Measurements from ENCODE around the gene CRPPA.

Gene CRPPA

DNA sequence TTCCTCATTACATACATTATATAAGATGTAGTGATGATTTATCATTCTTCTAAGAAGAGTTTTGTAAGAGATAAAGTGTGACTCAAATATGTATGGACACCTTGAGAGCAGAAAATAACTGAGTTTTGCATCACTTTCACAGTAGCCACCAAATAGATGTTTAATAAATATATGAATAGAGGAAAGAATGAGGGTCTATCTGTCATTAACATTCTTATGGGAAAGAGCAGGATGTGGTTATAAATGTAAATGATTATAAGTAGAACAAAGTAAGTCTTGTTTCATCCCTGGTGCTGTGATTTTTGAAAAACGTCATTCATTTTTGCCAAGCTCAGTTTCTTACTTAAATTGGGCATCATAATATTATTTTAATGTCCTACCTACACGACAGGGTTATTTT, 15.0 kb upstream of the CRPPA start:
- WGBS (ENCODE audit: insufficient coverage) = no CpG with 5 or more reads among the region's 2 CpGs
- POLR2A ChIA-PET = no interaction called here
- no peaks in the 10 kb centered on the region for H3K9me3 ChIP-seq (ENCODE audit: control extremely low read depth in 1 of 5, control insufficient read depth in 4 of 5, insufficient read depth in 2 of 5, low read depth in 1 of 5, low read length in 4 of 5)
- H3K36me3 ChIP-seq (ENCODE audit: control insufficient read depth in 4 of 4, insufficient read depth in 4 of 4, low read length in 3 of 4) = no peaks in the 10 kb centered on the region
- no peak overlapping the region for H3K4me3 ChIP-seq (ENCODE audit: control insufficient read depth in 1 of 7, extremely low read depth in 1 of 7, insufficient read depth in 4 of 7, low read depth in 2 of 7, low read length in 6 of 7)
- H3K4me1 ChIP-seq (ENCODE audit: control extremely low read depth in 1 of 4, control insufficient read depth in 4 of 4, insufficient read depth in 4 of 4, low read length in 3 of 4) = no peaks in the 10 kb centered on the region
- H3K27ac ChIP-seq (ENCODE audit: insufficient read depth in 1 of 2, low read depth in 1 of 2, low read length in 2 of 2, poor library complexity in 1 of 2, severe bottlenecking in 2 of 2) = no peak overlapping the region
- no peaks in the 10 kb centered on the region for H3K27me3 ChIP-seq (replicated peaks in 2 of 5; ENCODE audit: control insufficient read depth in 4 of 5, insufficient read depth in 5 of 5, low read length in 4 of 5)
- CTCF ChIA-PET = interaction anchor here (0.6 to 1.1 kb wide), 2 partner anchors 29 to 125 kb away, joined by 3 to 4 read pairs; partner anchors contain the start of gene SOSTDC1
- DNase-seq = no peak

DNA sequence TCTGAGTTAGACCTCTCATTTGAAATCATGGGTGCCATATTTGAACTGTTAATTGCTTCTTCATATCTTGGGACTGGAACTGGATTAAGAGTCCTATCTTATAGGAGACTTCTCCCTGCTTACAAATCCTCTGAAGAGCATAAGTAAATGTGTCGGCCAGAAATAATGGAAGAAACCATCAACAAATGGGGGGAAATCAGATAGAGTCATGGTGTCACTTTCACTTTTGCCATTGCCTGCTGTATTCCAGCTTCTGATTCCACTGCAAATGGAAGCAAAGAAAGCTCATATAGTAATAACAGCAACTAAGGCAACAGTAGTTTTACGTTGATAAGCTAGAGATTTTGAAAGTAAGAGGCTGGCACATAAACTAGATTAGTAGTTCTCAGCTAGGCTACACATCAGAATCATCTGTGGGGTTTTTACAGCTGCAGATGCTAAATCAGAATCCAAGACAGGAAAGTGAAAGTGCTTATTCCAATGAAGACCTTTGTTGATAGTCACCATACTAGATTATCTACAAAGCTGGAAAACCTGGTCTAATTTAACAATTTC, 12.3 kb upstream of the CRPPA start:
- ChIA-PET CTCF (interaction anchor here (1.2 to 5.9 kb wide), 5 partner anchors 12 to 1214 kb away, joined by 3 to 53 read pairs (median 18); partner anchors contain the start of gene CRPPA), POLR2A (no interaction called here)
- H3K9me3 ChIP-seq (ENCODE audit: control extremely low read depth in 1 of 5, control insufficient read depth in 4 of 5, insufficient read depth in 2 of 5, low read depth in 1 of 5, low read length in 4 of 5) = no peaks in the 10 kb centered on the region
- 100% methylated on average over 1 of the region's 2 CpGs for WGBS (ENCODE audit: insufficient coverage)
- no peak overlapping the region for H3K27ac ChIP-seq (ENCODE audit: insufficient read depth in 1 of 2, low read depth in 1 of 2, low read length in 2 of 2, poor library complexity in 1 of 2, severe bottlenecking in 2 of 2)
- no peak for DNase-seq
- no peak overlapping the region for H3K4me3 ChIP-seq (ENCODE audit: control insufficient read depth in 1 of 7, extremely low read depth in 1 of 7, insufficient read depth in 4 of 7, low read depth in 2 of 7, low read length in 6 of 7)
- no peaks in the 10 kb centered on the region for H3K36me3 ChIP-seq (ENCODE audit: control insufficient read depth in 4 of 4, insufficient read depth in 4 of 4, low read length in 3 of 4)
- H3K27me3 ChIP-seq (replicated peaks in 2 of 5; ENCODE audit: control insufficient read depth in 4 of 5, insufficient read depth in 5 of 5, low read length in 4 of 5) = no peaks in the 10 kb centered on the region
- H3K4me1 ChIP-seq (ENCODE audit: control extremely low read depth in 1 of 4, control insufficient read depth in 4 of 4, insufficient read depth in 4 of 4, low read length in 3 of 4) = peaks cover 0 to 6% (median 1%) of the 10 kb centered on the region in 4 experiments

DNA sequence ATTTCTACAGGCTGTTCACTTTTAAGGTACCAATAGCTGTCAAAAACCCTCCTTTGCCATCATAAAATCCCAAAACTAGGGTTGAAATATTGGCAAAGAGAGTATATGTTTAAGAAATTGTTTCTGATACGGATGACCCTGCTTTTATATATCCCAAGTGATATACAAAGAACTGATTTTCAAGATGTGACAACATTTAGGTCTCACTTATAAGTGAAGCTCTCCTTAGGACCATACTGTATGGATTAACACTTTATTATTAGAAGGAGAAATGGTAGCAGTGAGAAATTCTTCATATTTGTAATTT, 11.0 kb upstream of the CRPPA start:
- Histone ChIP-seq H3K27me3 (replicated peaks in 2 of 5; ENCODE audit: control insufficient read depth in 4 of 5, insufficient read depth in 5 of 5, low read length in 4 of 5) (no peaks in the 10 kb centered on the region), H3K4me3 (ENCODE audit: control insufficient read depth in 1 of 7, extremely low read depth in 1 of 7, insufficient read depth in 4 of 7, low read depth in 2 of 7, low read length in 6 of 7) (no peak overlapping the region), H3K27ac (ENCODE audit: insufficient read depth in 1 of 2, low read depth in 1 of 2, low read length in 2 of 2, poor library complexity in 1 of 2, severe bottlenecking in 2 of 2) (no peak overlapping the region), H3K9me3 (ENCODE audit: control extremely low read depth in 1 of 5, control insufficient read depth in 4 of 5, insufficient read depth in 2 of 5, low read depth in 1 of 5, low read length in 4 of 5) (no peaks in the 10 kb centered on the region), H3K4me1 (ENCODE audit: control extremely low read depth in 1 of 4, control insufficient read depth in 4 of 4, insufficient read depth in 4 of 4, low read length in 3 of 4) (peaks cover 0 to 10% (median 1%) of the 10 kb centered on the region in 4 experiments), H3K36me3 (ENCODE audit: control insufficient read depth in 4 of 4, insufficient read depth in 4 of 4, low read length in 3 of 4) (no peaks in the 10 kb centered on the region)
- POLR2A ChIA-PET = no interaction called here
- no peak for DNase-seq
- CTCF ChIA-PET = interaction anchor here (1.0 to 5.9 kb wide), 11 partner anchors 9 to 1213 kb away, joined by 3 to 53 read pairs (median 5); partner anchors contain the start of gene CRPPA
- WGBS (ENCODE audit: insufficient coverage) = no CpG with 5 or more reads among the region's 1 CpG

DNA sequence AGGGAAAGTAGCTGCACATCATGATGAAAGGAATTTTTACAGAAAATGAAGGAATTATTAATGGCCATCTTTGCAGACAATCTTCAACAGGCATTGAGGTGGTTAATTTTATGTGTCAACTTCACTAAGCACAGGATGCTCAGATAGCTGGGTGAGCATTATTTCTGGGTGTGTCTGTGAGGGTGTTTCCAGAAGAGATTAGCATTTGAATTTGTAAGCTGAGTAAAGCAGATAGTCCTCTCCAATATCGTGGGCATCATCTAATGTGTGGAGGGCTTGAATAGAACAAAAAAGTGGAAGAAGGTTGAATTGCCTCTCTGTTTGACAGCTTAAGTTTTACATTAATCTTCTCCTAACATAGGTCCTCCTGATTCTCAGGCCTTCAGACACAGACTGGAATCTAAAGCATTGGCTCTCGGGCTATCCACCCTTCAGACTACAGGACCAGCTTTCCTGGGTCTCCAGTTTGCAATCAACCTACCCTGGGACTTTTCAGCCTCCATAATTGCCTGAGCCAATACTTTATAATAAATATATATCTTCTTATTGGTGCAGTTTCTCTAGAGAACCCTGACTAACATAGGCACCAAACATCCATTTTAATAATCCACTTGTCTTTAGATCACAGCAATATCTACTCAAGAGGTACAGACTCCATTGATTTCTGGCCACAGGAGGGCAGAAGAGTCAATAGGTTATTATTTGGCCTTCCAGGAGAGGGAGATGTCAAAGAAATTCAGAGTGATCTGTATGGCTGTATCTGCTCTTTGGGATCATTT, 10.5 kb upstream of the CRPPA start:
- CTCF ChIA-PET = interaction anchor here (0.7 to 5.9 kb wide), 17 partner anchors 8 to 353 kb away, joined by 3 to 53 read pairs (median 4); partner anchors contain the start of gene CRPPA
- Histone ChIP-seq H3K4me1 (ENCODE audit: control extremely low read depth in 1 of 4, control insufficient read depth in 4 of 4, insufficient read depth in 4 of 4, low read length in 3 of 4) (peaks cover 0 to 10% (median 1%) of the 10 kb centered on the region in 4 experiments), H3K27me3 (replicated peaks in 2 of 5; ENCODE audit: control insufficient read depth in 4 of 5, insufficient read depth in 5 of 5, low read length in 4 of 5) (no peaks in the 10 kb centered on the region), H3K27ac (ENCODE audit: insufficient read depth in 1 of 2, low read depth in 1 of 2, low read length in 2 of 2, poor library complexity in 1 of 2, severe bottlenecking in 2 of 2) (no peak overlapping the region), H3K9me3 (ENCODE audit: control extremely low read depth in 1 of 5, control insufficient read depth in 4 of 5, insufficient read depth in 2 of 5, low read depth in 1 of 5, low read length in 4 of 5) (no peaks in the 10 kb centered on the region), H3K4me3 (ENCODE audit: control insufficient read depth in 1 of 7, extremely low read depth in 1 of 7, insufficient read depth in 4 of 7, low read depth in 2 of 7, low read length in 6 of 7) (no peak overlapping the region), H3K36me3 (ENCODE audit: control insufficient read depth in 4 of 4, insufficient read depth in 4 of 4, low read length in 3 of 4) (no peaks in the 10 kb centered on the region)
- no CpG with 5 or more reads among the region's 2 CpGs for WGBS (ENCODE audit: insufficient coverage)
- POLR2A ChIA-PET = no interaction called here
- peak; percentile 50 to 70 (median 65) for DNase-seq

DNA sequence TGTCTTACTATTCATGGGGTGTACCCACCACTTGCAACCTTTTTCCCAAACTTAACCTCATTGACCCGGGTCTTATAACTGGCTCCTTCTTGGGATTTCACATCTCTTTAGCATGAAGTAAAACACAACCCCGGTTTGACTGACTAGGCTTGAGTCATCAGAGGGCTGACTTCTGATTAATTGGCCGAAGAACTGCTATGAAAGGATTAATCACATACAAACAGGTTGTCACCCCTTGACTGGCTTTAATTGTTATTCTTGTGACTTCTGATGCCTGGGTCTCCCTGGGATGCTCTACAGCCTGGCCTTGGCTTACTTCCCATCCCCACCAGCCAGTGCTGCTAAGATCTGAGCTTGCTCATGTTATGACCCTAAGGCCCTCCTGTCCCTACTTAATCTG, 8.8 kb upstream of the CRPPA start:
- H3K4me3 ChIP-seq (ENCODE audit: control insufficient read depth in 1 of 7, extremely low read depth in 1 of 7, insufficient read depth in 4 of 7, low read depth in 2 of 7, low read length in 6 of 7) = no peak overlapping the region
- ChIA-PET POLR2A (no interaction called here), CTCF (interaction anchor here (1.1 to 5.9 kb wide), 3 partner anchors 9 to 135 kb away, joined by 3 to 53 read pairs (median 21); partner anchors contain the start of gene CRPPA)
- no peaks in the 10 kb centered on the region for H3K36me3 ChIP-seq (ENCODE audit: control insufficient read depth in 4 of 4, insufficient read depth in 4 of 4, low read length in 3 of 4)
- no peak for DNase-seq
- H3K9me3 ChIP-seq (ENCODE audit: control extremely low read depth in 1 of 5, control insufficient read depth in 4 of 5, insufficient read depth in 2 of 5, low read depth in 1 of 5, low read length in 4 of 5) = no peaks in the 10 kb centered on the region
- no peaks in the 10 kb centered on the region for H3K27me3 ChIP-seq (replicated peaks in 2 of 5; ENCODE audit: control insufficient read depth in 4 of 5, insufficient read depth in 5 of 5, low read length in 4 of 5)
- peaks cover 0 to 10% (median 1%) of the 10 kb centered on the region in 4 experiments for H3K4me1 ChIP-seq (ENCODE audit: control extremely low read depth in 1 of 4, control insufficient read depth in 4 of 4, insufficient read depth in 4 of 4, low read length in 3 of 4)
- no peak overlapping the region for H3K27ac ChIP-seq (ENCODE audit: insufficient read depth in 1 of 2, low read depth in 1 of 2, low read length in 2 of 2, poor library complexity in 1 of 2, severe bottlenecking in 2 of 2)
- WGBS (ENCODE audit: insufficient coverage) = 100% methylated on average over 3 of the region's 3 CpGs

DNA sequence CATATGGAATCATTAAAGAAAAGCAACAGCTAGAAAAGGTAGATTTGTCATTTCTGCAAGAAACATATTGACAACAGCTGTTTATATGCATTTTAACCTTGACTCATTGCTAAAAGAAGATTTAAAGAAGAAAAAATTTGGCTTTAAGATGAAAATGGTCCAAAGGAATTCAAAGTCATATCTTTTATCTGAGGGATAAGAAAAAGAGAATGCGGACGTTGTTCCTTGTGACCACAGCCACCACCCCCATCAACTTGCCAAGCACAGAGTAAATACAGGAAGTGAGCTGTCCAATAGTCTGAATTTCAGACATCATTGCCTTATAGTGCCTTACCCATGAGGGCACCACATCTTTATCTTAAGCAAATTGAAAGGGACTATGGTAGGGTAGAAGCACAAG, 7.3 kb upstream of the CRPPA start:
- CTCF ChIA-PET = interaction anchor here (0.7 to 1.2 kb wide), 3 partner anchors 20 to 137 kb away, joined by 3 to 6 read pairs (median 3); no protein-coding TSS in a partner anchor
- no peaks in the 10 kb centered on the region for H3K27me3 ChIP-seq (replicated peaks in 2 of 5; ENCODE audit: control insufficient read depth in 4 of 5, insufficient read depth in 5 of 5, low read length in 4 of 5)
- POLR2A ChIA-PET = no interaction called here
- WGBS (ENCODE audit: insufficient coverage) = no CpG with 5 or more reads among the region's 2 CpGs
- peaks cover 0 to 10% (median 1%) of the 10 kb centered on the region in 4 experiments for H3K4me1 ChIP-seq (ENCODE audit: control extremely low read depth in 1 of 4, control insufficient read depth in 4 of 4, insufficient read depth in 4 of 4, low read length in 3 of 4)
- H3K27ac ChIP-seq (ENCODE audit: insufficient read depth in 1 of 2, low read depth in 1 of 2, low read length in 2 of 2, poor library complexity in 1 of 2, severe bottlenecking in 2 of 2) = no peak overlapping the region
- H3K4me3 ChIP-seq (ENCODE audit: control insufficient read depth in 1 of 7, extremely low read depth in 1 of 7, insufficient read depth in 4 of 7, low read depth in 2 of 7, low read length in 6 of 7) = no peak overlapping the region
- H3K9me3 ChIP-seq (ENCODE audit: control extremely low read depth in 1 of 5, control insufficient read depth in 4 of 5, insufficient read depth in 2 of 5, low read depth in 1 of 5, low read length in 4 of 5) = no peaks in the 10 kb centered on the region
- H3K36me3 ChIP-seq (ENCODE audit: control insufficient read depth in 4 of 4, insufficient read depth in 4 of 4, low read length in 3 of 4) = no peaks in the 10 kb centered on the region
- DNase-seq = peak; percentile 29 to 71 (median 58)

DNA sequence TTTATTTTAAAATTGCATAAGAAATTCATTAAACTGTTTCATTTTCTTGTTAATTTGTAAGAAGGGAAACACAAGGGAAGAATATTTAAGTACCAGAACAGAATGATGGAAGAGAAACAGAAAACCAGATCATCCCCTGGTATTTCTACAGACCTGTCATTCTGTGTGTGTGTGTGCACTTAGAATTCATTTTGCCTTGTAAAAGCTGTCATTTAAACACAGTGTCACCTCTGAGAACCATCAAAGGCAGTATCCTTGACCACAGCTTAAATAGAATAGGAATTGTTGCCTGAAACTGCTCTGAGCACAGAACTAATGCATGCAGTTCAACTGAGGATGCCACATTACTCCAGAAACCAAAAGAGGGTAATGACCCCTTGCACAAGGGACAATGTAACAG, 6.8 kb upstream of the CRPPA start:
- Histone ChIP-seq H3K9me3 (ENCODE audit: control extremely low read depth in 1 of 5, control insufficient read depth in 4 of 5, insufficient read depth in 2 of 5, low read depth in 1 of 5, low read length in 4 of 5) (no peaks in the 10 kb centered on the region), H3K36me3 (ENCODE audit: control insufficient read depth in 4 of 4, insufficient read depth in 4 of 4, low read length in 3 of 4) (no peaks in the 10 kb centered on the region), H3K4me1 (ENCODE audit: control extremely low read depth in 1 of 4, control insufficient read depth in 4 of 4, insufficient read depth in 4 of 4, low read length in 3 of 4) (peaks cover 0 to 10% (median 1%) of the 10 kb centered on the region in 4 experiments), H3K27ac (ENCODE audit: insufficient read depth in 1 of 2, low read depth in 1 of 2, low read length in 2 of 2, poor library complexity in 1 of 2, severe bottlenecking in 2 of 2) (no peak overlapping the region), H3K27me3 (replicated peaks in 2 of 5; ENCODE audit: control insufficient read depth in 4 of 5, insufficient read depth in 5 of 5, low read length in 4 of 5) (no peaks in the 10 kb centered on the region), H3K4me3 (ENCODE audit: control insufficient read depth in 1 of 7, extremely low read depth in 1 of 7, insufficient read depth in 4 of 7, low read depth in 2 of 7, low read length in 6 of 7) (no peak overlapping the region)
- CTCF ChIA-PET = interaction anchor here (0.9 to 1.2 kb wide), 2 partner anchors 137 to 138 kb away, joined by 3 to 6 read pairs; no protein-coding TSS in a partner anchor
- POLR2A ChIA-PET = no interaction called here
- no peak for DNase-seq
